H9 (cell line): ENCODE measurements around the gene LDHD. TPM values are rescaled to one million over a fixed set of nuclear protein-coding genes. Genes with fewer than 3 reads are reported as not detected.

Experiments
- DNase-seq: peaks from one replicate; pipeline ENCODE4 v3.0.0-alpha.2; 2017
- H2AFZ ChIP-seq: one replicate; pipeline ENCODE4 v1.6.1; 2013; ENCODE audit warnings: mild to moderate bottlenecking, low read length, control low read depth, moderate library complexity
- H2AK5ac ChIP-seq: 2 replicates; pipeline ENCODE4 v1.6.1; 2013; ENCODE audit warnings: low read length, control low read depth, mixed read lengths; ENCODE audit not compliant: insufficient read length
- H2BK120ac ChIP-seq: one replicate; pipeline ENCODE4 v1.6.1; 2013; ENCODE audit warnings: low read depth, mild to moderate bottlenecking, low read length, control low read depth, inconsistent platforms; ENCODE audit not compliant: poor library complexity, severe bottlenecking
- H2BK12ac ChIP-seq: 2 replicates; pipeline ENCODE4 v1.6.1; 2013; ENCODE audit warnings: low read length, control low read depth, mixed read lengths, low read depth; ENCODE audit not compliant: insufficient read length
- H2BK15ac ChIP-seq: 2 replicates; pipeline ENCODE4 v1.6.1; 2013; ENCODE audit warnings: low read depth, low read length, control low read depth
- H2BK20ac ChIP-seq: one replicate; pipeline ENCODE4 v1.6.1; 2013; ENCODE audit warnings: low read depth, mild to moderate bottlenecking, low read length, control low read depth, inconsistent platforms; ENCODE audit not compliant: poor library complexity, severe bottlenecking
- H2BK5ac ChIP-seq: 2 replicates; pipeline ENCODE4 v1.6.1; 2013; ENCODE audit warnings: low read length, control low read depth, mixed read lengths; ENCODE audit not compliant: insufficient read length
- H3K14ac ChIP-seq: 2 replicates; pipeline ENCODE4 v1.6.1; 2013; ENCODE audit warnings: low read length, control low read depth; ENCODE audit not compliant: insufficient read depth
- H3K18ac ChIP-seq: 2 replicates; pipeline ENCODE4 v1.6.1; 2013; ENCODE audit warnings: low read depth, mild to moderate bottlenecking, mixed read lengths, low read length, control low read depth; ENCODE audit not compliant: insufficient read length
- H3K23ac ChIP-seq: 2 replicates; pipeline ENCODE4 v1.6.1; 2013; ENCODE audit warnings: low read length, control low read depth, mixed read lengths, low read depth; ENCODE audit not compliant: insufficient read length
- H3K23me2 ChIP-seq: 2 replicates; pipeline ENCODE4 v1.6.1; 2013; ENCODE audit warnings: low read depth, mild to moderate bottlenecking, mixed read lengths, low read length, control low read depth; ENCODE audit not compliant: insufficient read length, poor library complexity, severe bottlenecking
- H3K27ac ChIP-seq: 2 replicates; pipeline ENCODE4 v1.5.1; 2013; ENCODE audit warnings: low read length, control low read depth, mixed read lengths, low read depth; ENCODE audit not compliant: insufficient read length
- H3K27me3 ChIP-seq: 2 replicates; pipeline ENCODE4 v1.6.1; 2013; ENCODE audit warnings: low read length, control low read depth, inconsistent platforms; ENCODE audit not compliant: insufficient read depth
- H3K4ac ChIP-seq: 2 replicates; pipeline ENCODE4 v1.6.1; 2013; ENCODE audit warnings: low read depth, mild to moderate bottlenecking, control low read depth, inconsistent platforms, low read length, moderate library complexity
- H3K4me1 ChIP-seq: 2 replicates; pipeline ENCODE4 v1.6.1; 2013; ENCODE audit warnings: low read length, control low read depth, inconsistent platforms; ENCODE audit not compliant: insufficient read depth
- H3K4me2 ChIP-seq: 2 replicates; pipeline ENCODE4 v1.6.1; 2013; ENCODE audit warnings: low read length, control low read depth, mixed read lengths; ENCODE audit not compliant: insufficient read length, insufficient read depth
- H3K56ac ChIP-seq: 2 replicates; pipeline ENCODE4 v1.6.1; 2013; ENCODE audit warnings: low read depth, mild to moderate bottlenecking, mixed read lengths, low read length, control low read depth; ENCODE audit not compliant: insufficient read length
- H3K79me1 ChIP-seq: 2 replicates; pipeline ENCODE4 v1.6.1; 2013; ENCODE audit warnings: low read depth, mild to moderate bottlenecking, moderate library complexity, low read length, control low read depth, inconsistent platforms; ENCODE audit not compliant: insufficient read depth, poor library complexity, severe bottlenecking
- H3K79me2 ChIP-seq: 2 replicates; pipeline ENCODE4 v1.6.1; 2013; ENCODE audit warnings: low read length, control low read depth, inconsistent platforms; ENCODE audit not compliant: insufficient read depth
- H3K9ac ChIP-seq: 2 replicates; pipeline ENCODE4 v1.6.1; 2013; ENCODE audit warnings: low read length, control low read depth, mixed read lengths; ENCODE audit not compliant: insufficient read length; ENCODE audit errors: extremely low read depth
- H3K9me3 ChIP-seq: one replicate; pipeline ENCODE4 v1.6.1; 2013; ENCODE audit warnings: low read depth, low read length, inconsistent platforms; ENCODE audit not compliant: control insufficient read depth
- H3T11ph ChIP-seq: one replicate; pipeline ENCODE4 v1.6.1; 2013; ENCODE audit warnings: mild to moderate bottlenecking, low read length, control low read depth, inconsistent platforms
- H4K20me1 ChIP-seq: one replicate; pipeline ENCODE4 v1.6.1; 2013; ENCODE audit not compliant: control insufficient read depth, insufficient read length, insufficient read depth
- H4K5ac ChIP-seq: 2 replicates; pipeline ENCODE4 v1.6.1; 2013; ENCODE audit warnings: low read depth, mild to moderate bottlenecking, mixed read lengths, low read length, control low read depth; ENCODE audit not compliant: insufficient read length
- H4K8ac ChIP-seq: replicated peaks from 2 replicates; pipeline ENCODE4 v1.6.1; 2013; ENCODE audit warnings: low read length, control low read depth, mixed read lengths, low read depth; ENCODE audit not compliant: insufficient read length
- H4K91ac ChIP-seq: 2 replicates; pipeline ENCODE4 v1.6.1; 2013; ENCODE audit warnings: low read depth, mild to moderate bottlenecking, moderate library complexity, mixed read lengths, low read length, control low read depth; ENCODE audit not compliant: insufficient read length
- H3K27ac Mint-ChIP-seq, 3 experiments: 2 replicates in 2 of 3; 3 replicates in 1 of 3; pipeline ENCODE4 v1.8.0; 2020 to 2021; ENCODE audit warnings: mixed read lengths in 3 of 3, mild to moderate bottlenecking in 1 of 3, moderate library complexity in 1 of 3
- H3K27me3 Mint-ChIP-seq: 2 replicates; pipeline ENCODE4 v1.8.0; 2021; ENCODE audit warnings: low read depth, mild to moderate bottlenecking, moderate library complexity, mixed read lengths
- H3K36me3 Mint-ChIP-seq, 3 experiments: 2 replicates in 2 of 3; 3 replicates in 1 of 3; pipeline ENCODE4 v1.8.0; 2020 to 2021; ENCODE audit warnings: low read depth in 3 of 3, mixed read lengths in 3 of 3; ENCODE audit not compliant: insufficient read depth in 1 of 3
- H3K4me1 Mint-ChIP-seq, 2 experiments: 2 replicates each; pipeline ENCODE4 v1.8.0; 2020; ENCODE audit warnings: mixed read lengths in 2 of 2
- H3K4me3 Mint-ChIP-seq, 2 experiments: 2 replicates in 1 of 2; 3 replicates in 1 of 2; pipeline ENCODE4 v1.8.0; 2020 to 2021; ENCODE audit warnings: mild to moderate bottlenecking in 2 of 2, mixed read lengths in 2 of 2, moderate library complexity in 1 of 2
- H3K9me3 Mint-ChIP-seq, 2 experiments: 2 replicates in 1 of 2; 3 replicates in 1 of 2; pipeline ENCODE4 v1.8.0; 2020; ENCODE audit warnings: mild to moderate bottlenecking in 2 of 2, mixed read lengths in 2 of 2, moderate library complexity in 1 of 2
- CTCF ChIP-seq: fragments of 200-600 bp; sonication (generic); conservative IDR thresholded peaks from 3 replicates; pipeline ENCODE4 v1.8.0; 2021; ENCODE audit warnings: antibody characterized with exemption, mild to moderate bottlenecking
- WGBS: extraction: QIAGEN DNeasy Blood & Tissue Kit; methylation state at CpG from one replicate; pipeline ENCODE4 v1.1.7; 2013; ENCODE audit warnings: missing lambda C conversion rate, low lambda C conversion rate, mixed read lengths; ENCODE audit not compliant: insufficient read length; ENCODE audit errors: extremely low coverage; 5-methylcytosine and 5-hydroxymethylcytosine counted together
- total RNA-seq: library from RNA; stranded (reverse); gene quantifications from 2 replicates; pipeline ENCODE4 v1.2.1, GENCODE V29; 2021

LDHD gene
- total RNA-seq, 1 experiment from 2014 or later, result 14.7 TPM

- Histone ChIP-seq H3K23ac (no peak overlapping the region), H3K79me2 (peaks cover 3% of the 10 kb centered on the region; the same call in 1 of the 2 replicates), H4K8ac (no peak overlapping the region), H2BK15ac (no peak overlapping the region), H2BK12ac (no peak overlapping the region), H2BK5ac (no peak overlapping the region), H3K4me2 (no peak overlapping the region), H3K14ac (no peak overlapping the region; the same call in 1 of the 2 replicates), H3K9me3 (no peaks in the 10 kb centered on the region), H3K18ac (no peak overlapping the region), H2BK120ac (no peak overlapping the region), H3K79me1 (peaks cover 4% of the 10 kb centered on the region), H3K27me3 (no peaks in the 10 kb centered on the region), H3K56ac (no peak overlapping the region), H3K9ac (no peak overlapping the region), H3K27ac (no peak overlapping the region), H2AK5ac (no peak overlapping the region), H2AFZ (no peak overlapping the region), H4K91ac (no peak overlapping the region), H3K4ac (no peak overlapping the region), H3K23me2 (no peaks in the 10 kb centered on the region), H4K5ac (no peak overlapping the region), H3K4me1 (peaks cover 3% of the 10 kb centered on the region; the same call in 1 of the 2 replicates), H2BK20ac (no peak overlapping the region), H4K20me1 (no peaks in the 10 kb centered on the region), H3T11ph (no peak overlapping the region)
- Mint-ChIP-seq H3K4me1 (peaks cover 33 to 45% of the 10 kb centered on the region in 2 experiments), H3K36me3 (peaks cover 2 to 13% (median 5%) of the 10 kb centered on the region in 3 experiments; a peak in 5 of 7 replicates), H3K27me3 (no peaks in the 10 kb centered on the region), H3K27ac (peak overlapping the region in 1 of 3 experiments; percentile 49; a peak in 2 of 7 replicates), H3K9me3 (no peaks in the 10 kb centered on the region), H3K4me3 (no peak overlapping the region)
- WGBS, result no CpG with 5 or more reads among the region's 10 CpGs
- no peak for DNase-seq
- TF ChIP-seq CTCF, result no peak
Observed at GRCh38 chr16:75086688-75087374, 29.7 kb downstream of the LDHD start.
